A549 (cell line): ENCODE data around the gene BHLHE23. TPM values are rescaled to one million over a fixed set of nuclear protein-coding genes. Genes with fewer than 3 reads are reported as not detected.

Experiments
- ATAC-seq, 2 experiments: fragments of 200-7000 bp in 1 of 2; fragments of >200 bp in 1 of 2; cut with Nextera tagmentation in 1 of 2; cut with Tn5 transposase in 1 of 2; 3 replicates each; pipeline versions ENCODE4 v1.8.0 to v1.9.1; 2018 to 2020; ENCODE audit warnings: mild to moderate bottlenecking in 1 of 2, moderate library complexity in 1 of 2
- CTCF ChIA-PET: fragments of 300-600 bp; sonication (Branson Sonifier 250); formaldehyde crosslinking; extraction: SDS; loops from one replicate; lab custom pipeline; 2021; ENCODE audit warnings: antibody characterized with exemption, inconsistent platforms; lab: Yijun Ruan, JAX
- POLR2A ChIA-PET: fragments of 350-600 bp; formaldehyde crosslinking; extraction: SDS; loops from one replicate; lab custom pipeline; 2021; ENCODE audit warnings: antibody characterized with exemption, inconsistent platforms; lab: Yijun Ruan, JAX
- DNase-seq, 2 experiments: peaks; one replicate each; pipeline versions ENCODE4 v3.0.0 to v3.0.0-alpha.2; 2011 to 2016; ENCODE audit warnings: low read depth in 1 of 2, low spot score in 1 of 2
- FAIRE-seq: peaks from 2 replicates; lab custom pipeline; 2011; peaks lifted over from hg19 to GRCh38; lab: Jason Lieb, UNC
- H3K27ac ChIP-seq, 2 experiments: fragments of >200 bp; sonication (Bioruptor Twin); formaldehyde crosslinking; 3 replicates each; pipeline ENCODE4 v1.5.1; 2016 to 2017
- H3K4me1 ChIP-seq: fragments of >200 bp; sonication (Bioruptor Twin); formaldehyde crosslinking; 3 replicates; pipeline ENCODE4 v1.6.1; 2016
- H3K4me2 ChIP-seq: fragments of >200 bp; sonication (Bioruptor Twin); formaldehyde crosslinking; 3 replicates; pipeline ENCODE4 v1.6.1; 2016
- H3K4me3 ChIP-seq: fragments of >200 bp; sonication (Bioruptor Twin); formaldehyde crosslinking; 3 replicates; pipeline ENCODE4 v1.5.1; 2016
- H3K9me3 ChIP-seq: fragments of >200 bp; sonication (Bioruptor Twin); formaldehyde crosslinking; 3 replicates; pipeline ENCODE4 v1.6.1; 2016
- ATOH8 ChIP-seq: fragments of 250-450 bp; sonication (Bioruptor Pico); IDR thresholded peaks from 2 replicates; pipeline ENCODE4 v1.5.0; 2020; ENCODE audit warnings: low read depth, mild to moderate bottlenecking, moderate library complexity
- BCL3 ChIP-seq: fragments of >200 bp; sonication (Bioruptor Twin); formaldehyde crosslinking; IDR thresholded peaks from 3 replicates; pipeline ENCODE4 v1.6.1; 2016
- BHLHE40 ChIP-seq: IDR thresholded peaks from 2 replicates; pipeline ENCODE4 v1.6.1; 2012; ENCODE audit warnings: low read depth, low read length, inconsistent platforms
- CBX2 ChIP-seq: fragments of 200-600 bp; sonication (generic); IDR thresholded peaks from 2 replicates; pipeline ENCODE4 v1.6.1; 2016; ENCODE audit warnings: low read depth, mild to moderate bottlenecking, borderline replicate concordance
- CBX8 ChIP-seq: fragments of 200-600 bp; sonication (generic); IDR thresholded peaks from 2 replicates; pipeline ENCODE4 v1.6.1; 2016
- CEBPB ChIP-seq, 2 experiments: fragments of >200 bp in 1 of 2; sonication (Bioruptor Twin) in 1 of 2; formaldehyde crosslinking in 1 of 2; IDR thresholded peaks; 2 replicates each; pipeline ENCODE4 v1.6.1; 2012 to 2016
- CHD2 ChIP-seq: fragments of 150-350 bp; IDR thresholded peaks from 2 replicates; pipeline ENCODE4 v1.6.1; 2014; ENCODE audit warnings: low read length; ENCODE audit not compliant: partially characterized antibody
- CHD4 ChIP-seq: fragments of 200-600 bp; sonication (generic); IDR thresholded peaks from 2 replicates; pipeline ENCODE4 v1.6.1; 2016; ENCODE audit warnings: antibody characterized with exemption, mild to moderate bottlenecking, borderline replicate concordance
- CTCF ChIP-seq: fragments of >200 bp; sonication (Bioruptor Twin); formaldehyde crosslinking; IDR thresholded peaks from 3 replicates; pipeline ENCODE4 v1.5.1; 2016
- EHF ChIP-seq: fragments of 250-450 bp; sonication (Bioruptor Pico); IDR thresholded peaks from 2 replicates; pipeline ENCODE4 v1.5.0; 2020; ENCODE audit warnings: mild to moderate bottlenecking
- FOSB ChIP-seq: fragments of 250-450 bp; sonication (Bioruptor Pico); IDR thresholded peaks from 2 replicates; pipeline ENCODE4 v1.5.0; 2020; ENCODE audit warnings: mild to moderate bottlenecking, moderate library complexity
- FOSL2 ChIP-seq, 2 experiments: fragments of 450-650 bp in 1 of 2; fragments of >200 bp in 1 of 2; sonication (Bioruptor Twin) in 1 of 2; formaldehyde crosslinking; IDR thresholded peaks; 2 replicates each; pipeline versions ENCODE4 v1.5.0 to v1.6.1; 2016 to 2020; ENCODE audit warnings: mild to moderate bottlenecking in 1 of 2, moderate library complexity in 1 of 2
- HEYL ChIP-seq: fragments of 250-450 bp; sonication (Bioruptor Pico); IDR thresholded peaks from 2 replicates; pipeline ENCODE4 v1.8.0; 2021; ENCODE audit warnings: mild to moderate bottlenecking, moderate library complexity
- HMGXB4 ChIP-seq: fragments of 250-450 bp; sonication (Bioruptor Pico); IDR thresholded peaks from 2 replicates; pipeline ENCODE4 v1.5.0; 2021; ENCODE audit warnings: mild to moderate bottlenecking, moderate library complexity, borderline replicate concordance
- HOXB5 ChIP-seq: fragments of 250-450 bp; sonication (Bioruptor Pico); IDR thresholded peaks from 2 replicates; pipeline ENCODE4 v1.5.0; 2020; ENCODE audit warnings: mild to moderate bottlenecking, moderate library complexity
- KDM5A ChIP-seq: fragments of 200-600 bp; sonication (generic); IDR thresholded peaks from 2 replicates; pipeline ENCODE4 v1.6.1; 2016; ENCODE audit warnings: antibody characterized with exemption, mild to moderate bottlenecking
- MAFK ChIP-seq: fragments of 450-650 bp; IDR thresholded peaks from 2 replicates; pipeline ENCODE4 v1.6.1; 2014; ENCODE audit not compliant: partially characterized antibody
- NFE2L2 ChIP-seq: fragments of 150-350 bp; conservative IDR thresholded peaks from 2 replicates; pipeline ENCODE4 v1.6.1; 2014; ENCODE audit warnings: low read length
- NPAS2 ChIP-seq: fragments of 250-450 bp; sonication (Bioruptor Pico); IDR thresholded peaks from 2 replicates; pipeline ENCODE4 v1.8.0; 2022; ENCODE audit warnings: mild to moderate bottlenecking, moderate library complexity, borderline replicate concordance
- NR3C1 ChIP-seq: fragments of >200 bp; sonication (Bioruptor Twin); formaldehyde crosslinking; IDR thresholded peaks from 3 replicates; pipeline ENCODE4 v1.6.1; 2017
- POLR2A ChIP-seq: IDR thresholded peaks from 2 replicates; pipeline ENCODE4 v1.6.1; 2012; ENCODE audit warnings: mild to moderate bottlenecking, low read length
- POLR2AphosphoS2 ChIP-seq: conservative IDR thresholded peaks from 2 replicates; pipeline ENCODE4 v1.6.1; 2012; ENCODE audit warnings: low read length, improper control_type of control experiment, inconsistent platforms
- RAD21 ChIP-seq, 2 experiments: fragments of >200 bp in 1 of 2; sonication (Bioruptor Twin) in 1 of 2; formaldehyde crosslinking in 1 of 2; IDR thresholded peaks in 1 of 2; conservative IDR thresholded peaks in 1 of 2; 2 replicates in 1 of 2; 3 replicates in 1 of 2; pipeline ENCODE4 v1.6.1; 2012 to 2018; ENCODE audit warnings: inconsistent platforms in 1 of 2
- RFX5 ChIP-seq: fragments of 450-650 bp; IDR thresholded peaks from 2 replicates; pipeline ENCODE4 v1.7.1; 2014; ENCODE audit warnings: antibody characterized with exemption, mild to moderate bottlenecking, moderate library complexity
- RNF2 ChIP-seq: fragments of 200-600 bp; sonication (generic); IDR thresholded peaks from 2 replicates; pipeline ENCODE4 v1.6.1; 2016; ENCODE audit warnings: low read depth, mild to moderate bottlenecking, antibody characterized with exemption, moderate library complexity, borderline replicate concordance
- SREBF2 ChIP-seq: fragments of 450-650 bp; IDR thresholded peaks from 2 replicates; pipeline ENCODE4 v1.6.1; 2014; ENCODE audit warnings: mild to moderate bottlenecking, moderate library complexity
- TFCP2L1 ChIP-seq: fragments of 250-450 bp; sonication (Bioruptor Pico); IDR thresholded peaks from 2 replicates; pipeline ENCODE4 v1.5.0; 2021; ENCODE audit warnings: mild to moderate bottlenecking
- USF2 ChIP-seq: fragments of 450-650 bp; IDR thresholded peaks from 2 replicates; pipeline ENCODE4 v1.6.1; 2014; ENCODE audit warnings: antibody characterized with exemption
- ZC3H11A ChIP-seq: fragments of 450-650 bp; IDR thresholded peaks from 2 replicates; pipeline ENCODE4 v1.6.1; 2014; ENCODE audit warnings: antibody characterized with exemption, mild to moderate bottlenecking
- ZFP36 ChIP-seq: fragments of 450-650 bp; IDR thresholded peaks from 2 replicates; pipeline ENCODE4 v1.6.1; 2014; ENCODE audit warnings: borderline replicate concordance; ENCODE audit not compliant: partially characterized antibody
- ZNF302 ChIP-seq: fragments of 250-450 bp; sonication (Bioruptor Pico); IDR thresholded peaks from 2 replicates; pipeline ENCODE4 v1.9.0; 2021; ENCODE audit warnings: inconsistent platforms, mild to moderate bottlenecking, moderate library complexity
- WGBS: methylation state at CpG from one replicate; pipeline ENCODE4 v1.1.6; 2017; ENCODE audit errors: missing lambda C conversion rate; 5-methylcytosine and 5-hydroxymethylcytosine counted together
- polyA plus RNA-seq, 4 experiments: library from polyadenylated mRNA; depleted of rRNA in 3 of 4; stranded (reverse); fragments of >200 nt; fragmentation: RNase III in 1 of 4; extraction: RNeasy Plus Mini Kit Qiagen cat#74134 plus additional on column Dnase treatment in 1 of 4; gene quantifications; 2 replicates in 3 of 4; 3 replicates in 1 of 4; pipeline ENCODE4 v1.2.3, GENCODE V29; 2011 to 2017

The BHLHE23 gene
- polyA plus RNA-seq, 2 of the 4 experiments (the other 2 are of a cell fraction) = not detected

- no peak overlapping the region for H3K27ac ChIP-seq
- POLR2A ChIA-PET = no interaction called here
- CTCF ChIA-PET = no interaction called here
- no peaks in the 10 kb centered on the region for H3K9me3 ChIP-seq
- WGBS = 22% methylated on average over 12 of the region's 13 CpGs
- H3K4me3 ChIP-seq = no peak overlapping the region
- H3K4me1 ChIP-seq = 0 out of 3 replicates have a peak, but pooled peaks cover 3% of the 10 kb centered on the region
- no peak for TF ChIP-seq RNF2
- TF ChIP-seq HOXB5 (CRISPR knock-in tag) = no peak
- TF ChIP-seq SREBF2 = no peak
- no peak for TF ChIP-seq FOSL2 (IDR thresholded peaks at IDR 0.05)
- no peak for TF ChIP-seq FOSL2 (CRISPR knock-in tag; IDR thresholded peaks at IDR 0.05)
- TF ChIP-seq NPAS2 = no peak
- no peak for TF ChIP-seq HMGXB4
- TF ChIP-seq ZNF302 = no peak
- no peak for TF ChIP-seq RAD21 (conservative IDR thresholded peaks at IDR 0.05 in 1 of 2, IDR thresholded peaks at IDR 0.05 in 1 of 2)
- no peak for TF ChIP-seq POLR2A
- TF ChIP-seq USF2 = no peak
- TF ChIP-seq CHD4 = no peak
- no peak for TF ChIP-seq ZFP36
- no peak for TF ChIP-seq RFX5
- TF ChIP-seq NFE2L2 = no peak
- no peak for TF ChIP-seq CBX2
- TF ChIP-seq CTCF = no peak
- TF ChIP-seq TFCP2L1 (CRISPR knock-in tag) = no peak
- no peak for TF ChIP-seq BCL3
- TF ChIP-seq, all 56 proteins: peak for 0
- no peak for FAIRE-seq
- no peak for ATAC-seq
- no peak for DNase-seq
- no peak overlapping the region for H3K4me2 ChIP-seq
These were observed 44.6 kb upstream of the BHLHE23 start for GRCh38 chr20:63051186-63051860.

- ChIA-PET CTCF (no interaction called here), POLR2A (no interaction called here)
- no peak overlapping the region for H3K4me2 ChIP-seq
- H3K4me1 ChIP-seq = no peaks in the 10 kb centered on the region
- ATAC-seq (no peak), FAIRE-seq (no peak), DNase-seq (no peak)
- H3K4me3 ChIP-seq = no peak overlapping the region
- TF ChIP-seq FOSB (CRISPR knock-in tag) (no peak), POLR2AphosphoS2 (no peak), CBX8 (no peak), EHF (CRISPR knock-in tag) (no peak), ZFP36 (no peak), BCL3 (no peak), RNF2 (no peak), MAFK (no peak), CHD4 (no peak), CHD2 (no peak), HEYL (CRISPR knock-in tag) (no peak), KDM5A (no peak), ATOH8 (CRISPR knock-in tag) (no peak), BHLHE40 (no peak), CEBPB (IDR thresholded peaks at IDR 0.05) (no peak), ZC3H11A (no peak), NR3C1 (no peak)
- H3K27ac ChIP-seq = no peak overlapping the region
- WGBS = 25% methylated on average over 3 of the region's 13 CpGs
- H3K9me3 ChIP-seq = no peaks in the 10 kb centered on the region
These were observed 43.6 kb upstream of the BHLHE23 start for GRCh38 chr20:63050406-63050805.
